Measurements from ENCODE around the gene CORO6.
A peak's percentile ranks its signal among the peaks of the same experiment; 100 is the strongest.

CORO6 gene

DNA sequence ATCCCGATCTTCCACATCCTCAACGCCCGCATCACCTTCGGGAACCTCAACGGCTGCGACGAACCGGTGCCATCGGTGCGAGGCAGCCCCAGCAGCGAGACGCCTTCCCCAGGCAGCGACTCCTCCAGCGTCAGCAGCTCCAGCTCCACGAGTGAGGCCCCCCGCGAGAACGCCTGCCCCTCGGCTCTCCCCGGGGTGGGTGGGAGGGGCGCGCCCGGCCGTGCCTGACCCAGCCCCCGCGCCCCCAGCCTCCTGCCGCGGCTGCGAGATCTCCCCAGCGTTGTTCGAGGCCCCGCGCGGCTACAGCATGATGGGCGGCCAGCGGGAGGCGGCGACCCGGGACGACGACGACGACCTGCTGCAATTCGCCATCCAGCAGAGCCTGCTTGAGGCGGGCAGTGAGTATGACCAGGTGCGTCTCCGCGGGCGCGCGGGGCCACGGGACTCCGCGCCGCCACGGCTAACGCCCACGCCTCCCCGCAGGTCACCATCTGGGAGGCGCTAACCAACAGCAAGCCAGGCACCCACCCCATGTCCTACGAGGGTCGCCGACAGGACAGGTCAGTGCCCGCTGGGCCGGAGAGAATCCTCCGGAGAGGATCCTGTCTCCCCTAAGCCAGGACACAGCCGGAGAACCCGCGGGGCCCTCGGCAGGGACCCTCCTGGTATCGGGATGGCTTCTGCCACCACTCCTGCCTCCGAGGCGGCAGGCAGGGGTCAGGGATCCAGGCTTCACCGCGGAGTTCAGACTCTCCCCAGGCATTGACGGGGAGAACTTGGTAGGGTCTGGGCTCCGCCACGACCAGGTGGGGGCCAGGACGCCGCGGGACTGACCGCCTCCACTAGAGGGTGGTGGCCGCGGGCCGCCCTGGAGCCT lies 10.1 kb downstream of the CORO6 start:
- no peak for DNase-seq (ENCODE audit: low spot score)

DNA sequence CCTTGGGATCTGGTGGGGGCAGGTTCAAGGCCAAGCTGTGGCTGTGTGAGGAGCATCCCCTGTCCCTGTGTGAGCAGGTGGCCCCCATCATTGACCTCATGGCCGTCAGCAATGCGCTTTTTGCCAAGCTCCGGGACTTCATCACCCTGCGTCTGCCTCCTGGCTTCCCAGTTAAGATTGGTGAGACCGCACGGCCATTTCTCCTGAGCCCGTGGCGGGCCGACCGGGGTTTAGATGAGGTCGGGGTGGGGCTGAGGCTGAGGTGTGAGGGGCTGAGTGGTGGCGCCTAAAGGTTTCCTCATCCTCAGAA lies 10.7 kb downstream of the CORO6 start:
- DNase-seq (ENCODE audit: low spot score), result no peak

DNA sequence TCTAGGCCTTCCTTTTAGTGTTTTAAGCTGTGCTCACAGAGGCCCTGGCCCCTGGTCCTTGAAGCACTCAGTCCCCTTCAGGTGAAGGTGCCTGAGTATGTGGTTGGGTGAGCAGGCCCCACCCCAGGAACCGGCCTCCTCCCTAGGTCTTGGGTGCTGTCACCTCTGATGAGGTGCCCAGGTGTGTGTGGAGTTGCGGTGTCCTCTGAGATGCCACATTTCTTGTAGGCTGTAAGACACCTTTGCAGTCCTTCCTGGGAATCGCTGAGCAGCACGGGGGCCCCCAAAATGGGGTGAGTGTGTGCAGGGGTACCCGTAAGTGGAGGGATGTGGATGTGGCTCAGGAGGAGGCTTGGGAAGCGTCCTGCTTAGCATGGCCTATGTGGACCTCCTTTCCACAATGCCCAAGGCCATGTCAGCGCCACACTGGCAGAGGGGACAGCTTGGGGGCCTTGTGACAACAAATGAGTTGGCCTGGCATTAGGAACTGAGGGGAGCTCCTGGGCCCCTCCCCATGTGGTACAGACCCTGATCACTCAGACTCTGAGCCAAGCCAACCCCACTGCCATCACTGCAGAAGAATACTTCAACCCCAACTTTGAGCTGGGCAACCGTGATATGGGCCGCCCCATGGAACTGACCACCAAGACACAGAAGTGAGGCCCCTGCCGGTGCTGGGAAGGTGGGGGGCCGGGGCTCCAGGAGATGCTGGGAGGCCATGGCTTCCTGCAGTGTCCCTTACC lies 11.2 kb downstream of the CORO6 start:
- DNase-seq (ENCODE audit: low spot score), result no peak

DNA sequence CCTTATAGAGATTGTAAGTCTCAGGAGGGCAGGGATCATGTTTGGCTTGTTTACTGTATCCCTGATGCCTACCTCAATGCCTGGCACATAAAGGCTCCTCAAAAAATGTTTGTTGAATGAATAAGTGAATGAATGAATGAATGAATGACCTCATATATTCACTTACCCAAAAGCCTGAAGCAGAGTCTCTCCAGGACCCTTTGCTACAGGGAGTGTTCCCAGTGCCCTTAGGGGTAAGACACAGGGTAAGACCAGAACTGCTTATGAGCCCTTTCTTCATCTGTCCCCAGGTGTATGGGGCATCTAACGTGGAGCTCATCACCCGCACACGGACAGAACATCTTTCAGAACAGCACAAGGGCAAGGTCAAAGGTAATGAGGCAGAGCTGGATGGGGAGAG lies 12.3 kb downstream of the CORO6 start:
- no peak for DNase-seq (ENCODE audit: low spot score)

DNA sequence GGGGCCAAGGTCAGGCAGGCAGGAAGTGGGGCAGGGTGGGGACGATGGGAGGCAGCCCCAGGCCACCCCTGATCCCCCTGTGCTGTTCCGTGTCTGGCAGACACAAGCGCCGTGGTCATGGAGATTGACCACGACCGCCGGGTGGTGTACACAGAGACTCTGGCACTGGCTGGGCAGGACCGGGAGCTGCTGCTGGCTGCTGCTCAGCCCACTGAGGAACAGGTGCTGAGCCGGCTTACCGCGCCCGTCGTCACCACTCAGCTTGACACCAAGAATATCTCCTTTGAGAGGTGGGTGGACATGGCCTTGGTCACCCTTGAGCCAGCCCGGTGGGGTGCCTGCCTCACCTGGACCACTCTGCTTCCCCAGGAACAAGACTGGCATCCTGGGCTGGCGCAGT lies 13.7 kb downstream of the CORO6 start:
- DNase-seq (ENCODE audit: low spot score), result no peak

DNA sequence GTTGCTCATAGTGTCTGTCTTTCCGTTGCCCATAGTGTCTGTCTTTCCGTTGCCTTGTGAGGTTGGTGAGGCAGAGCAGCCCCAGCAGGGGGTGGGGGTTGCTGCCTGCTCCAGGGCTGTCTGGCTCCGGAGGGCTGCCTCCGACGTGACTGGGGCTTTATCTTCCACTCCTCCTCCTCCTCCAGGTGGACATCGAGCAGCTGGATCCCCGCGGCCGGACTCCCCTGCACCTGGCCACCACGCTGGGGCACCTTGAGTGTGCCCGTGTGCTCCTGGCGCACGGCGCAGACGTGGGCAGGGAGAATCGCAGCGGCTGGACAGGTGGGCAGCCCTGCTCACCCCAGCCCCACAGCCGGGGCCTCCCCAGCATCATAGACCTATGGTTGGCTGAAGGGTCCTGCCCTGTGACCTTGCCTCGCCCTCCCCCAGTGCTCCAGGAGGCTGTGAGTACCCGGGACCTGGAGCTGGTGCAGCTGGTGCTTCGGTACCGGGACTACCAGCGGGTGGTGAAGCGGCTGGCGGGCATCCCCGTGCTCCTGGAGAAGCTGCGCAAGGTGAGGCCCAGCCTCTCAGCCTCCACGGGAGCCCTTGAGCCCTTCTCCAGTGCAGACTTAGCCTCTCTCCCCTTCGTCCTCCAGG lies 15.0 kb downstream of the CORO6 start:
- no peak for DNase-seq (ENCODE audit: low spot score)

DNA sequence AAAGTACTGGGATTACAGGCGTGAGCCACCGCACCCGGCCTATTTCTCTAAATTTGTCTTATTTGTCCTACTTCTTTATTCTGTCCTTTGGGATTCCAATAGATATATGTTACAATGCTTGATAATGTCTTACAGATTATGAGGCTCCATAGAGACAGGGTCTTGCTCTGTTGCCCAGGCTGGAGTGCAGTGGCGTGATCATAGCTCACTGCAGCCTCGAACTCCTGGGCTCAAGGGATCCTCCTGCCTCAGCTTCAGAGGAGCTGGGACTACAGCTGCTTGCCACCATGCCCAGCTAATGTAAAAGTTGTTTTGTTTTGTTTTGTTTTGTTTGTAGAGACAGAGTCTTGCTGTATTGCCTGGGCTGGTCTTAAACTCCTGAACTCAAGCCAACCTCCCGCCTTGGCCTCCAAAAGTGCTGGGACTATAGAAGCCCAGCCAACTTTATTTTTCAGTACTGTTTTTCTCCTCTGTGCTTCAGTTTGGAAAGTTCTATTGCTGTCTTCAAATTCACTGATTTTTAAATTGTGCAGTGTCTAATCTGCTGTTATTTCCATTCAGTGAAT lies 19.5 kb downstream of the CORO6 start:
- DNase-seq (ENCODE audit: low spot score), result no peak

DNA sequence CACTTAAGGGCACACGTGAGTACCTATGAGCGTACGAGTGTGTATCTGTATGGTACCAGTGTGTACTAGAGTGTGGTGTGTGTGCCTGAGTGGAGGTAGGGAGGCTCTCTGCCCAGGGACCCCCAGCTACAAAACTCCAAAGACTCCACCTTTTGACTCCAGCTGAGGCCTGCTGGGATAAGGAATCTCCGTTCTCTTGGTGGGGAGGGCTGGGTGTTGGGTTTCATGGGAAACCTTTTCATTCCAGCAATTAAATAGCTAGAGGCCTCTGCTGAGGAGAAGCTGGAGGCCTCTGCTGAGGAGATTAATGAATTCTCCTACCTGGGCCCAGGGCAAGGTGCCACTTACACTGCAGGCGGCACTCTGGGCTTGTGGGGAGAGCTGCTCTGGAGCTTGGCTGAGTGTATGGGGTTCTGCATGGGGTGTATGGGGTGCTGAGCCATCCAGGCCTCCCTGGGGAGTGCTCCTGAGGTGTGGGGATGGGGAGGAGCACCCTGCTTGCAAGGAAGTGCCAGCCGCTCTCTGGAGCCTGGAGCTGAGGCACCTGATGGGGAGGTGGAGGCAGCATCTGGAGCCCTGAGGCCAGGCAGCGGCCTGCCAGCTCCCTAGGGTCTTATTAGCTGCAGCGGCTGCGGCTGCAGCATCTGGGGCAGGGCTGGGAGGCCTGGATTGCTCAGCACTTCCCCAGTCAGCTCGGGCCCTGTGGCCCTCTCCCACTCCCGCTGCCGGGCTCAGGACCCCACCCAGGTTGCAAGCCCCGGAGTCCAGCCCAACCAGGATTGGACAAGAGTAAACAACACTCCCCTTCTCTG lies 25.1 kb downstream of the CORO6 start:
- DNase-seq (ENCODE audit: low spot score), result no peak

DNA sequence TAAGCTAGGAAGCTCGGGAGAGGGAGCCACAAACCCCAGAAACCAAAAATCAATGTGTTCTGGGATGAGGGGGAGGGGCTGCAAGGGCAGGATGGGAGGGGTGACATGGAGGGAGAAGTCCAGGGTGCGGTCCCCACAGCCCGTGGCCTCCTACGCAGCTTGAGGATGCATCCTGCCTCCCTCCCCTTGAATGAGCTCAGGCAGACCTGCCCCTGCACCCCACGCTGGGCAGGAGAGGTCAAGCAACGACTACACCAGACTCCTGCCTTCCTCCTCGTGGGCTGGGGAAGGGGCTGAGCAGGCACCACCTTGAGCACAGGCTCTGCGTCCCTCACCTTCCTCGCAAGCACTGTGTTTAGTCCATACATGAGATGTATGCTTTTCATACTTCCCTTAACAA lies 25.9 kb downstream of the CORO6 start:
- DNase-seq (ENCODE audit: low spot score), result no peak

DNA sequence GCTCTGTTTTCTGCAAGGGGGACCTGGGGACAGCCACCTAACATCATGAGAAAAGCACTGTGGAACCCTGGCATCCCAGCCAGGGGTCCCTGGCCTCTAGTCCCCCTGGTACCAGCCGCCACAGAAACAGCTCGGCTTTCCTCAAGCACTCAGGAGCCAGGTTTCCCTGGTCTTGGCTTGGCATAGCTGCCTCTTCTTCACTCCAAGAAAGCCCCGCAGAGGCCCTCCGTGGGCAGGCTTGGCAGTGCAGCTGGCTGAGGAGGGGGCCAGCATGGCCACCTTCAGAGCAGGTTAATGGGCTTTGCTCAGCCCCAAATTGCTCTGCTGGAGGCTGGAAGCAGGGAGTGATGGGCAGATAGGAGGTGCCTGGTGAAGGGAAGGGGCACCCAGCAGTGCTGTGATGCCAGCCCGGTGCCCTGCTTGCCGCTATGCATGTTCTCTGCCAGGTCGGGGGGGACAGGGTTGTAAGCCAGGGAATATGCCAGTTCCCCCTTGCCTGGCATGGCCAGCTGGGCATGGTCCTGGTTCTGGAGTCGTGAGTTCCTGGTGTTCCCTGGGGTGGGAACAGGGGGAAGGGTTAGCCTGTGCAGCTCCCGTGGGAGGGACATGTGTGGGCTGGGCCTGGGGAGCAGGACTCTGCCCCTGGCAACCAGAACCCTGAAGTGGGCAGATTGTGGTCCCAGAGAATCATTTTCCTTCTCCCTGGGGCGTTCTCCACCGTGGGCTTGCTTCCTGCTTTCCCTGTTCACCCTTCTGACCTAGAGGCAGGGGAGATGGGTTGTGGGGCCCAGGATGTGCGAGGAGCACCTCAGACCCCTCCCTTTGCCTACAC lies 26.6 kb downstream of the CORO6 start:
- DNase-seq (ENCODE audit: low spot score), result no peak

DNA sequence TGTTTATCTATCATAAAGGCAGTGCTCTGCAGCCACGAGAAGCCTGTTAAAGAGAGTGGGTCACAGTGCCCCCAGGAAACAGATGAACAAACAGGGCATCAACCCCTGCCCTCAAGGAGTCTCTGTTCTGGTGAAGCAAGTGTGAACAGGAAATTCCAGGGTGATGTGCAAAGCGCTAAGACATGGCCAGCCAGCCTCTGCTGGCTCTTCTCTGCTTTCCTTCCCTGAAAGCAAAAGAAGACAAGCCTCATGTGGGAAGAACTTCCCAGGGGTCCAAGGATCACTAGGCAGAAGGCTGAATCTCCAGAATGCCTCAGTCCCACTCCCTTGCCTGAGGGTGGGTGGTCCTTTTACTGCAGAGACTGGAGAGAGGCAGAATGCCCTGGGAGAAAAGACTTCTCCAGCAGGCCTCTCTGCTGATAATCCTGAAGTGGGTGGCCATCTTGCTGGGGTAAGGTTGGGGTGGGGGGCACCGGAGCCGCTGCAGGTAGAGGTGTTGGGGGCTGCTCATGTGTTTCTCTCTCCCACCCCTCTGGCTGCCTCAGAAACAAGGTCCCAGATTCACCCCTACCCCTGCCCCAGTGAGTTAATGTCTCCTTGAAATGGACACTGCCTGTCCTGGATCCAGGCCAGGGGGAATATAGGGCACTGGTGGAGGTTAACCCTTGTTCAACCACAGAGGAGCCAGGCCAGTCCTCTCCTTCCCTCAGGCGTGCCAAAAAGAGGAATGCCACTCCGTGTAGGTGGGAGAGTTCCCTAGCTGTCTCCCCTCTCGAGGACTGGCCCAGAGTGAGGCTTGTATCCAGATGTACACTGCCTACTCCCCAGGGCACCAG lies 27.4 kb downstream of the CORO6 start:
- DNase-seq (ENCODE audit: low spot score), result no peak

DNA sequence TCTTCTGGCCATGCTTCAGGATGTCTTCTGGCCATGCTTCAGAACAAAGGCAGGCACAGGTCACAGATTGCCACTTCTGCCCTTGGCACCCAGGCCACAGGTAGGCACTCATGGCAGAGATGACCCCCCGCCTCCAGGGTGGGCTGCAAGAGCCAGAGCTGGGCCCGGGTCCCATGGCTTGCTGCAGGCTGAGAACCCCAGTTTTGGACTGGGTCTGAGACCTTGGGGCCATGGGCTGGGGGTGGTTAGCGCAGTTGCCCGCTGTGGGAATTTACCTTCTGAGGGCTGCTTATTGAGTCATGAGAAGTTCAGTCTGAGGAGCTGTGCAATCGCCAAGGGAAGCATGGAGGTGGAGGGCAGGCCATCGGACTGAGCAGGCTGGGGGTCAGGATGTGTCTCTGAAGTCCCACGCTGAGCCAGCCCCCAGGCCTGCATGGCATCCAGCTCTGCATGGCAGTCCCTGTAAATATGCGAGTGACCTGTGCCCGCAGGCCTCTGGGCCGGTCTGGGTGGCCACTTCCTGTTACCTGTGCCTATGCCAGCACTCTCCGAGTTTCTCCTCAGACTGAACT lies 28.1 kb downstream of the CORO6 start:
- DNase-seq (ENCODE audit: low spot score), result no peak

DNA sequence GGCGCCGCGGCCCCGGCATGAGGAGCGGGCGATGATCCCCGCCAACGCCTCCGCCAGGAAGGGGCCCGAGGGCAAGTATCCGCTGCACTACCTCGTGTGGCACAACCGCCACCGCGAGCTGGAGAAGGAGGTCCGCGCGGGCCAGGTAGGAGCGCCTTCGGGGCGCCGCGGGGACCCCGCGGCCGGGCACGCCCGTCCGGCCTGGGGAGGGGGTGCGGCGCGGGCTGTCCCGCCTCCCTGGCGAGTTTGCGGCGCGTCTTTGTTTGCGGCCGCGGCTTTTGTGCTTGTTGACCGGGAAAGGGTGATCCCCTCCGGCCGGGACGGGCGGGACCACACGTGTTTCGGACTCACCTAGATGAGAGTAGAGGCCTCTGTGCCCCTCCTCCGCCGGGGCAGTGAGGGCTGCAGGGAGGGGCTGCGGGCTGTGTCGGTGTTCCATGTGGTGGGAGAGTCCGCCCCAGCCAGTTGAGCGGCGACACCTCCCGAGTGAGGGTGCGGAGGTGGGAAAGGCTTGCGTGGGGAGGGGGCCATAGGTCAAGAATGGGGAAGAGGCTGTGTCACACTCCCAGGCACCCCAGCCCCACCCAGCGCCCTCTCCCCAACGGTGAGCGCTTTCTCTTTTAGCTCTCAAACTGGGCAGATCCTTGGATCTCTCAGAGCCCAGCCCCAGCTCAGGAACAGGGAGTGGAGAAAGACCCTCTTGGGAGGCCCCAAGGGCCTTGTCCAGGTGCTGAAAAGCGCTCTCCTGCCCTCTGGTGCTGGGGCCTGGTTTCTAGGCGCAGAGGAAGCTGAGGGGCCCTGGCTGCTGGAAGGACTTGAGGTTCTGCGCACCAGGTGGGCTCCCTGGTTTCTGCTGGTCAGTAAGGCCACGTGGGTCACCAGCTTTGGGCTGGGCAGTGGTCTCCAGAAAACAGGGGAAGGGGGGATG lies 28.9 kb downstream of the CORO6 start:
- no peak for DNase-seq (ENCODE audit: low spot score)

DNA sequence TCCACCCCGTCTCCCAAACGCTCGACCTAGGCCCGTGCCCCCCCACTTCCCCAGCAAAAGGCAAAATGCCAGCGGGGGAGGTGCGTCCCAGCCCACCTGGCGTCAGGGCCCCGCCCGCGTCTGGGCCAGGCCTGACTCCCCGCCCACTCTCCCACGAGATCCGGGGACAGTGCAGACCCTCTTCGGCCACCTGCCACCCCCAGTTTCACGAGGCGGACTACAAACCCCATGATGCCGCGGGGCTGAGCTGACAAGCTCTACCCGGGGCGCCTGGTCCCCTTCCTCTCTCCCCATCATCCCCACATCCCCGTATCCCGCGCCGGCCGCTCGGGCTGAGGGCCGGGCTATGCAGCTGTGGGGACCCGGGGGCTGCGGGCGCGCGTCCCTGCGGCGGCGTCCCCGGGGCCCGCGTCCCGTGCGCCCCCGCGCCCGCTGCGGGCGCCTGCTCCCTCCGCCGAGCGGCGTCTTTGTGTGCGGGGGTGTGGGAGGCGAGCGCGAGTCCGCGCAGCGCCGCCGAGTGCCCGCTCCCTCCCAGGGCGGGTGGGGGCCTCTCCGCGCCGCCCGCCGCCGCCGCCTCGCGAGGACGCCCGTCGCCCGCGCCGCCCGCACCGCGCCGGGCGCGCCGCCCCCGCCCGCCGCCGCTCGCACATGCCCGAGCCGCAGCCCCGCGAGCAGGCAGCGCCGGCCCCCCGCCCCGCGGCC lies 29.7 kb downstream of the CORO6 start, which contains the start of gene ANKRD13B:
Gene ANKRD13B (plus strand): TSS at position 283 of the 702 bp plus-strand sequence. CDS start 490 bp downstream, outside the sequence.
- DNase-seq (ENCODE audit: low spot score), result no peak

DNA sequence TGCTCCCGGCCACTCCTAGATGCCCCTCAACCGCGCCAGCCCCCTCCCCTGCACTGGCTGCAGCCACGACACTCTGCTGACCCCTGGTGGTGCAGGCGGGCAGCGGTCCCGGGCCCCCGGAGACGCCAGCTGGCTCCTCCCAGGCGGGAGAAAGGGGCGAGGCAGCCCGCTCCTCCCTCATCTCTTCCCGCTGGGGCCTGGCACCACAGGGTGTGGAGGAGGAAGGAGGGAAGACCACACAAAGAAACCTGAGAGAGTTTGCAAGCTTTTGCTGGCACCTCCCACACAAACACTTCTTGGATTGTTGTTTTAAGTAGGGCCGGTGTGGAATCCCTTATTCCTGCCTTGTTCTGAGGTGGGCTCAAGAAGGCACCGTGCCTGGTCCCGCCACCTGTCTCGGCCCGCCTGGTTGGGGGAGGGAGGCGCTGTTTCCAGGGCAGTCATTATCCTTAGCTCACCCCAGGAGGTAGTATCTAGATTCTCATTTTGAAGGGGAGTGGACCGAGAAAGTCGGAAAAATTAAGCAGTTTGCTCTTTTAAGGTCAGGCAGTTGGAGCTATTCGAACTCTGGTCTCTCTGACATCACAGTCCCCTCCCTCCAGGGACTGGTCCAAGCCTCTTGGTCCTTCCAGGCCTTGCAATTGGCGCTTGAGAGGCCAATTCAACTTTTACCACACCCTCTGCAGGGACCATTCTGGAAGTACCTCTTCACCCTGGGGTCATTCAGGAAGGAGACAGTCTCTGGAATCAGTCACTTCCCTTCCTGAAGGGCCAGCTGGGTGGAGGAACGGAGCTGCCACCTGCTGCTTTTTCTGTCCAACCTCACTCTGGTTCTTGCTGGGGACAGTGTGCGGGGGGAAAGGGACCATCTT lies 30.7 kb downstream of the CORO6 start:
- peak; percentile 91 for DNase-seq (ENCODE audit: low spot score)

DNA sequence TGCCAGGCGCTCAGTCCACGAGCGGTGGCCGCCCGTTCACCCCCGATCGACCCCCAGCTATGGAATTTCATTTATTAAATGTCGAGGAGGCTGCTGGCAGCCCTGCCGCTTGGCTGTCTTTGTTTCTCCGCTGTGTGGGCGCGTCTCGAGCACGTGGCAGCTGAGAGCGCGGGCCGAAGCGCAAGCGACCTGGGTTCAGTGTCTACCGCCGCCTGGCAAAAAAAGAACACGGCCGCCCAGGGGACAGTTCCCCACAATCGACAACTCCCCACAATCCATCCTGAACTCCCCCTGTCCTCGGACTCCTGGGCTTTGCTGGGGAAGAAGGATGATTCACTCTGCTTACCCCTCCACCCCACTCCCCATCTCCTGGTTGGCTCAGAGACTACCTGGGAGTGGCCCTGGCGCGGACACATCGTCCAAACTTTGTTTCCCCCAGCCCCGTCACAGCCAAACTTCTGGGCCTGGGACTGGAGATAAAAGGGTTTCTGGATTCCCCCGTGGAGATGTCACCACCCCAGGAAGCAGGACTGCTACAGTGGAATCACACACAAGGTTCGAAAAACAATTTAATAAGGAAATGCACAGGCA lies 31.5 kb downstream of the CORO6 start:
- DNase-seq (ENCODE audit: low spot score), result no peak

All from hepatic stellate cell (primary cell).